ENCODE measurements around the gene INPP5B. TPM values are rescaled to one million over a fixed set of nuclear protein-coding genes. Genes with fewer than 3 reads are reported as not detected.

The INPP5B gene
- total and polyA plus RNA-seq, 9 of the 15 experiments (the other 6 are each of a cell fraction or from before 2014, with no cell fraction given): 14.1 to 28.7 (median 20.9) TPM

GRCh38 chr1:37859507-37860345, 87.1 kb downstream of the INPP5B start, which contains the start of gene MTF1 (continued):
- TF ChIP-seq BRD9 (IDR thresholded peaks at IDR 0.05; ENCODE audit: low read depth, partially characterized antibody) (no peak), MAFK (IDR thresholded peaks at IDR 0.05; ENCODE audit: low read length) (no peak; the same call in 1 of the 2 replicates), FOXM1 (IDR thresholded peaks at IDR 0.05; ENCODE audit: low read depth) (no peak), FOXM1 (CRISPR knock-in tag; IDR thresholded peaks at IDR 0.05; ENCODE audit: low read depth) (no peak), MLLT1 (IDR thresholded peaks at IDR 0.05) (no peak), HLTF (IDR thresholded peaks at IDR 0.05) (peak; percentile 27; the same call in 1 of the 2 replicates), SNAPC5 (CRISPR knock-in tag; IDR thresholded peaks at IDR 0.05) (no peak), ZNF316 (IDR thresholded peaks at IDR 0.05) (no peak; the same call in 1 of the 2 replicates), HNRNPK (IDR thresholded peaks at IDR 0.05; ENCODE audit: low read depth, low read length, poor library complexity, severe bottlenecking) (no peak), CHAMP1 (IDR thresholded peaks at IDR 0.05) (no peak), FOXA1 (IDR thresholded peaks at IDR 0.05; ENCODE audit: borderline replicate concordance) (no peak), ZSCAN29 (IDR thresholded peaks at IDR 0.05) (no peak), SNRNP70 (optimal IDR thresholded peaks at IDR 0.05; ENCODE audit: low read depth, low read length) (no peak), FOXK2 (conservative IDR thresholded peaks at IDR 0.05 in 1 of 2, IDR thresholded peaks at IDR 0.05 in 1 of 2; ENCODE audit: low read depth in 2 of 2) (peak in 1 of 2 experiments; percentile 18; a peak in 1 of 4 replicates), TSC22D4 (tag; IDR thresholded peaks at IDR 0.05) (no peak), RBM39 (optimal IDR thresholded peaks at IDR 0.05; ENCODE audit: low read depth, low read length) (no peak), MTA1 (IDR thresholded peaks at IDR 0.05; ENCODE audit: borderline replicate concordance) (no peak), E4F1 (CRISPR knock-in tag; IDR thresholded peaks at IDR 0.05; ENCODE audit: borderline replicate concordance) (no peak), ETS2 (tag; IDR thresholded peaks at IDR 0.05; ENCODE audit: borderline replicate concordance, poor library complexity, severe bottlenecking) (no peak), DLX4 (CRISPR knock-in tag; IDR thresholded peaks at IDR 0.05) (no peak), KAT8 (IDR thresholded peaks at IDR 0.05; ENCODE audit: low read depth) (no peak), NEUROD1 (IDR thresholded peaks at IDR 0.05; ENCODE audit: borderline replicate concordance, low read depth, low read length, partially characterized antibody) (no peak)

All from K562 (cell line).